Renal pelvis (tissue), 4 donors: Measurements from ENCODE around the gene COQ3. TPM values are rescaled to one million over a fixed set of nuclear protein-coding genes. Genes with fewer than 3 reads are reported as not detected.
"Not testable (repeated sequence)": the region's sequence is repeated elsewhere in the genome, so short reads cannot be mapped to it uniquely, and the experiment has no call there.

Source experiments
- DNase-seq: peaks from one replicate; pipeline ENCODE4 v3.0.0-alpha.2; 2013
- polyA plus RNA-seq, 3 donors: library from polyadenylated mRNA; unstranded; fragments of 120-200 nt; gene quantifications; one replicate each; pipeline ENCODE4 v1.2.1, GENCODE V29; 2013; ENCODE audit not compliant: insufficient read length in 3 of 3

Gene COQ3
- polyA plus RNA-seq, 3 donors: 11.6 to 12.4 (median 11.8) TPM

- DNase-seq: no peak
Measured at GRCh38 chr6:99341862-99342455, 52.0 kb downstream of the COQ3 start.

- DNase-seq: no peak
Measured at GRCh38 chr6:99338188-99338587, 55.8 kb downstream of the COQ3 start.

GRCh38 chr6:99335298-99335697, 58.7 kb downstream of the COQ3 start:
- not testable (repeated sequence) for DNase-seq

GRCh38 chr6:99334526-99335127, 59.4 kb downstream of the COQ3 start:
- no peak for DNase-seq

GRCh38 chr6:99333068-99333467, 60.9 kb downstream of the COQ3 start:
- no peak for DNase-seq

- no peak for DNase-seq
Measured at GRCh38 chr6:99331531-99331930, 62.5 kb downstream of the COQ3 start.

- no peak for DNase-seq
Measured at GRCh38 chr6:99330159-99330558, 63.8 kb downstream of the COQ3 start.

GRCh38 chr6:99324996-99325395, 69.0 kb downstream of the COQ3 start:
- DNase-seq: no peak

Other genes with a start within 250 kb of the COQ3 start
- gene FAXC, start 44.5 kb downstream of the COQ3 start, polyA plus RNA-seq: 1 to 10 TPM; 3.1 to 4.3 (median 3.7) TPM
- gene PNISR, start 31.1 kb upstream of the COQ3 start, polyA plus RNA-seq: 100 to 1,000 TPM; 276 to 410 (median 373) TPM
- 10 to 100 TPM in 2 of 3 donors, 1 to 10 TPM in 1; 7.2 to 15.4 (median 13.3) TPM for gene USP45, start 121.2 kb upstream of the COQ3 start, polyA plus RNA-seq
- 10 to 100 TPM; 70.5 to 89.3 (median 85.9) TPM for gene CCNC, start 174.5 kb upstream of the COQ3 start, polyA plus RNA-seq
- not detected for gene PRDM13, start 212.6 kb upstream of the COQ3 start, polyA plus RNA-seq